Astrocyte (in vitro differentiated cells and primary cell): ENCODE data around the gene ERCC6L2. TPM values are rescaled to one million over a fixed set of nuclear protein-coding genes. Genes with fewer than 3 reads are reported as not detected.

Source experiments
- DNase-seq: peaks from one replicate; pipeline ENCODE4 v3.0.0-alpha.2; 2010; ENCODE audit warnings: low read depth
- FAIRE-seq: peaks from 2 replicates; lab custom pipeline; 2011; peaks lifted over from hg19 to GRCh38; lab: Jason Lieb, UNC
- H2AFZ ChIP-seq: 2 replicates; pipeline ENCODE4 v1.6.0; 2012; ENCODE audit warnings: low read depth, low read length, inconsistent platforms
- H3K27ac ChIP-seq: 2 replicates; pipeline ENCODE4 v1.5.1; 2011; ENCODE audit warnings: low read depth, low read length, inconsistent platforms
- H3K27me3 ChIP-seq: 2 replicates; pipeline ENCODE4 v1.6.0; 2011; ENCODE audit warnings: low read length, inconsistent platforms; ENCODE audit not compliant: insufficient read depth
- H3K36me3 ChIP-seq: 2 replicates; pipeline ENCODE4 v1.5.1; 2011; ENCODE audit warnings: low read length, inconsistent platforms; ENCODE audit not compliant: insufficient read depth
- H3K4me1 ChIP-seq: 2 replicates; pipeline ENCODE4 v1.5.1; 2011; ENCODE audit warnings: low read length, inconsistent platforms; ENCODE audit not compliant: insufficient read depth
- H3K4me2 ChIP-seq: 2 replicates; pipeline ENCODE4 v1.6.0; 2012; ENCODE audit warnings: low read length, inconsistent platforms
- H3K4me3 ChIP-seq: 2 replicates; pipeline ENCODE4 v1.5.1; 2011; ENCODE audit warnings: low read depth, mild to moderate bottlenecking, low read length, inconsistent platforms; ENCODE audit not compliant: insufficient read depth
- H3K79me2 ChIP-seq: 2 replicates; pipeline ENCODE4 v1.6.0; 2012; ENCODE audit warnings: mild to moderate bottlenecking, low read length, inconsistent platforms; ENCODE audit not compliant: insufficient read depth
- H3K9ac ChIP-seq: 2 replicates; pipeline ENCODE4 v1.6.0; 2012; ENCODE audit warnings: mild to moderate bottlenecking, low read length, inconsistent platforms
- H3K9me3 ChIP-seq: 2 replicates; pipeline ENCODE4 v1.5.1; 2012; ENCODE audit warnings: low read depth, mild to moderate bottlenecking, low read length, inconsistent platforms; ENCODE audit not compliant: insufficient read depth
- H4K20me1 ChIP-seq: 2 replicates; pipeline ENCODE4 v1.6.0; 2012; ENCODE audit warnings: low read length, inconsistent platforms; ENCODE audit not compliant: insufficient read depth
- H3K27ac Mint-ChIP-seq: one replicate; pipeline ENCODE4 v1.8.0; 2021; ENCODE audit warnings: mild to moderate bottlenecking, mixed read lengths; ENCODE audit not compliant: unreplicated experiment
- H3K27me3 Mint-ChIP-seq: one replicate; pipeline ENCODE4 v1.8.0; 2021; ENCODE audit warnings: low read depth, mixed read lengths; ENCODE audit not compliant: unreplicated experiment
- H3K36me3 Mint-ChIP-seq: one replicate; pipeline ENCODE4 v1.8.0; 2021; ENCODE audit warnings: low read depth, mixed read lengths; ENCODE audit not compliant: unreplicated experiment
- H3K4me1 Mint-ChIP-seq: one replicate; pipeline ENCODE4 v1.8.0; 2021; ENCODE audit warnings: low read depth, mixed read lengths; ENCODE audit not compliant: unreplicated experiment
- H3K4me3 Mint-ChIP-seq: one replicate; pipeline ENCODE4 v1.8.0; 2021; ENCODE audit warnings: mild to moderate bottlenecking, moderate library complexity, mixed read lengths; ENCODE audit not compliant: unreplicated experiment
- H3K9me3 Mint-ChIP-seq: one replicate; pipeline ENCODE4 v1.8.0; 2021; ENCODE audit warnings: mild to moderate bottlenecking, mixed read lengths; ENCODE audit not compliant: unreplicated experiment
- CTCF ChIP-seq: IDR thresholded peaks from 2 replicates; pipeline ENCODE4 v1.5.1; 2011; ENCODE audit warnings: low read depth, mild to moderate bottlenecking, inconsistent platforms, low read length, moderate library complexity; ENCODE audit not compliant: insufficient read depth
- EZH2 ChIP-seq: IDR thresholded peaks from 2 replicates; pipeline ENCODE4 v1.6.1; 2012; ENCODE audit warnings: mild to moderate bottlenecking, low read length, inconsistent platforms; ENCODE audit not compliant: insufficient read depth
- total RNA-seq: library from RNA; stranded (reverse); gene quantifications from 2 replicates; pipeline ENCODE4 v1.2.1, GENCODE V29; 2021

Gene ERCC6L2
- total RNA-seq, 1 donor from 2014 or later = 31.9 TPM

- TF ChIP-seq CTCF (no peak), EZH2 (no peak)
- Mint-ChIP-seq H3K4me3 (no peak overlapping the region), H3K36me3 (no peaks in the 10 kb centered on the region), H3K27ac (no peak overlapping the region), H3K27me3 (no peaks in the 10 kb centered on the region), H3K9me3 (no peaks in the 10 kb centered on the region), H3K4me1 (peaks cover 11% of the 10 kb centered on the region)
- peaks cover 9% of the 10 kb centered on the region for H3K4me1 ChIP-seq
- H3K9me3 ChIP-seq = no peaks in the 10 kb centered on the region
- no peak overlapping the region for H3K27ac ChIP-seq
- DNase-seq (no peak), FAIRE-seq (no peak)
- H3K9ac ChIP-seq = no peak overlapping the region
- no peak overlapping the region for H3K4me2 ChIP-seq
- H3K79me2 ChIP-seq = peaks cover 50% of the 10 kb centered on the region
- no peak overlapping the region for H3K4me3 ChIP-seq
- no peak overlapping the region for H2AFZ ChIP-seq
- H3K36me3 ChIP-seq = peaks cover 2% of the 10 kb centered on the region
- H3K27me3 ChIP-seq = no peaks in the 10 kb centered on the region
- H4K20me1 ChIP-seq = peaks cover 12% of the 10 kb centered on the region
These were observed 2.5 kb downstream of the ERCC6L2 start for GRCh38 chr9:95877984-95878383.

- H3K36me3 ChIP-seq = peaks cover 2% of the 10 kb centered on the region
- Mint-ChIP-seq H3K27ac (no peak overlapping the region), H3K36me3 (peaks cover 2% of the 10 kb centered on the region), H3K9me3 (no peaks in the 10 kb centered on the region), H3K4me3 (no peak overlapping the region), H3K4me1 (peaks cover 6% of the 10 kb centered on the region), H3K27me3 (no peaks in the 10 kb centered on the region)
- peak overlapping the region; percentile 31 for H3K4me2 ChIP-seq
- peaks cover 5% of the 10 kb centered on the region for H3K4me1 ChIP-seq
- FAIRE-seq (no peak), DNase-seq (peak; percentile 3)
- H3K4me3 ChIP-seq = no peak overlapping the region
- H3K27me3 ChIP-seq = no peaks in the 10 kb centered on the region
- no peaks in the 10 kb centered on the region for H3K9me3 ChIP-seq
- peaks cover 18% of the 10 kb centered on the region for H4K20me1 ChIP-seq
- H3K9ac ChIP-seq = no peak overlapping the region
- no peak overlapping the region for H2AFZ ChIP-seq
- peaks cover 50% of the 10 kb centered on the region for H3K79me2 ChIP-seq
- peak overlapping the region; percentile 58 for H3K27ac ChIP-seq
- TF ChIP-seq EZH2 (no peak), CTCF (no peak)
These were observed 4.1 kb downstream of the ERCC6L2 start for GRCh38 chr9:95879591-95879990.

- peak overlapping the region; percentile 31 for H3K4me2 ChIP-seq
- Mint-ChIP-seq H3K4me1 (peaks cover 6% of the 10 kb centered on the region), H3K27ac (peak overlapping the region; percentile 94), H3K36me3 (peaks cover 4% of the 10 kb centered on the region), H3K27me3 (no peaks in the 10 kb centered on the region), H3K4me3 (no peak overlapping the region), H3K9me3 (no peaks in the 10 kb centered on the region)
- no peak overlapping the region for H2AFZ ChIP-seq
- DNase-seq (peak; percentile 63), FAIRE-seq (no peak)
- no peaks in the 10 kb centered on the region for H3K9me3 ChIP-seq
- H3K79me2 ChIP-seq = peaks cover 45% of the 10 kb centered on the region
- peak overlapping the region; percentile 58 for H3K27ac ChIP-seq
- H3K9ac ChIP-seq = peak overlapping the region; percentile 32
- peaks cover 22% of the 10 kb centered on the region for H4K20me1 ChIP-seq
- no peak overlapping the region for H3K4me3 ChIP-seq
- no peak for TF ChIP-seq CTCF
- no peak for TF ChIP-seq EZH2
- H3K27me3 ChIP-seq = no peaks in the 10 kb centered on the region
- H3K36me3 ChIP-seq = peaks cover 2% of the 10 kb centered on the region
- H3K4me1 ChIP-seq = peaks cover 3% of the 10 kb centered on the region
These were observed 4.7 kb downstream of the ERCC6L2 start for GRCh38 chr9:95880021-95880690.
